Activated T-helper 17 cell treated with anti-CD3 and anti-CD28 coated beads, Interleukin-2, amount 50 U/mL, for 72 hours (primary cell): ENCODE data around the gene PPEF2. TPM values are rescaled to one million over a fixed set of nuclear protein-coding genes. Genes with fewer than 3 reads are reported as not detected.
"Not testable (repeated sequence)": the region's sequence is repeated elsewhere in the genome, so short reads cannot be mapped to it uniquely, and the experiment has no call there.

Experiments
- ATAC-seq: fragments of 150-1000 bp; cut with Tn5 transposase; replicated peaks from 2 replicates; pipeline ENCODE4 v1.10.0; 2021; ENCODE audit warnings: mild to moderate bottlenecking, moderate library complexity
- H3K27ac Mint-ChIP-seq: one replicate; pipeline ENCODE4 v1.8.0; 2022; ENCODE audit warnings: mixed read lengths
- H3K27me3 Mint-ChIP-seq: one replicate; pipeline ENCODE4 v1.8.0; 2022; ENCODE audit warnings: mixed read lengths
- H3K36me3 Mint-ChIP-seq: one replicate; pipeline ENCODE4 v1.8.0; 2022; ENCODE audit warnings: low read depth, mild to moderate bottlenecking, mixed read lengths
- H3K4me1 Mint-ChIP-seq: one replicate; pipeline ENCODE4 v1.8.0; 2022; ENCODE audit warnings: mixed read lengths
- H3K4me3 Mint-ChIP-seq: one replicate; pipeline ENCODE4 v1.8.0; 2022; ENCODE audit warnings: mild to moderate bottlenecking, mixed read lengths
- H3K9me3 Mint-ChIP-seq: one replicate; pipeline ENCODE4 v1.8.0; 2022; ENCODE audit warnings: mixed read lengths
- total RNA-seq, 2 donors: library from RNA; stranded (reverse); gene quantifications; one replicate each; pipeline ENCODE4 v1.2.3, GENCODE V29; 2022

PPEF2 gene
- total RNA-seq, result under 1 TPM in 1 of 2 donors, not detected in 1; 0.24 TPM

- no peaks in the 10 kb centered on the region for H3K27me3 Mint-ChIP-seq
- no peaks in the 10 kb centered on the region for H3K36me3 Mint-ChIP-seq
- H3K4me1 Mint-ChIP-seq, result no peaks in the 10 kb centered on the region
- H3K4me3 Mint-ChIP-seq, result no peak within 1 kb of the TSS
- no peak for ATAC-seq
- no peaks in the 10 kb centered on the region for H3K9me3 Mint-ChIP-seq
- no peak within 1 kb of the TSS for H3K27ac Mint-ChIP-seq
Observed at GRCh38 chr4:75902352-75902751, at the start of gene PPEF2. Gene PPEF2, minus strand, starts transcription at chr4:75902452. Its CDS starts 6,127 bp downstream, at chr4:75896325.

GRCh38 chr4:75950213-75950815, 48.1 kb upstream of the PPEF2 start:
- Mint-ChIP-seq H3K9me3 (no peaks in the 10 kb centered on the region), H3K27ac (peak overlapping the region; percentile 8), H3K4me3 (no peak overlapping the region), H3K27me3 (no peaks in the 10 kb centered on the region), H3K4me1 (no peaks in the 10 kb centered on the region), H3K36me3 (peaks cover 90% of the 10 kb centered on the region)
- ATAC-seq, result no peak

GRCh38 chr4:75948822-75949444, 46.7 kb upstream of the PPEF2 start:
- no peaks in the 10 kb centered on the region for H3K27me3 Mint-ChIP-seq
- no peak overlapping the region for H3K4me3 Mint-ChIP-seq
- H3K27ac Mint-ChIP-seq, result no peak overlapping the region
- H3K9me3 Mint-ChIP-seq, result no peaks in the 10 kb centered on the region
- ATAC-seq, result no peak
- H3K36me3 Mint-ChIP-seq, result peaks cover 77% of the 10 kb centered on the region
- H3K4me1 Mint-ChIP-seq, result no peaks in the 10 kb centered on the region

- peak within 1 kb of the TSS; percentile 89 for H3K27ac Mint-ChIP-seq
- peaks cover 6% of the 10 kb centered on the region for H3K4me1 Mint-ChIP-seq
- peak; percentile 87 for ATAC-seq
- H3K4me3 Mint-ChIP-seq, result peak within 1 kb of the TSS; percentile 90
- no peaks in the 10 kb centered on the region for H3K27me3 Mint-ChIP-seq
- peaks cover 36% of the 10 kb centered on the region for H3K36me3 Mint-ChIP-seq
- H3K9me3 Mint-ChIP-seq, result no peaks in the 10 kb centered on the region
Observed at GRCh38 chr4:75940692-75941253, 38.5 kb upstream of the PPEF2 start, which contains the start of gene NAAA. Gene NAAA, minus strand, starts transcription at chr4:75941013. Its CDS starts 64 bp downstream, at chr4:75940949.

GRCh38 chr4:75939890-75940691, 37.8 kb upstream of the PPEF2 start:
- peak; percentile 80 for ATAC-seq
- peaks cover 37% of the 10 kb centered on the region for H3K36me3 Mint-ChIP-seq
- H3K9me3 Mint-ChIP-seq, result no peaks in the 10 kb centered on the region
- peaks cover 6% of the 10 kb centered on the region for H3K4me1 Mint-ChIP-seq
- peak overlapping the region; percentile 90 for H3K4me3 Mint-ChIP-seq
- H3K27ac Mint-ChIP-seq, result peak overlapping the region; percentile 89
- no peaks in the 10 kb centered on the region for H3K27me3 Mint-ChIP-seq

- no peak overlapping the region for H3K27ac Mint-ChIP-seq
- H3K4me3 Mint-ChIP-seq, result no peak overlapping the region
- no peaks in the 10 kb centered on the region for H3K27me3 Mint-ChIP-seq
- H3K4me1 Mint-ChIP-seq, result peaks cover 6% of the 10 kb centered on the region
- peaks cover 64% of the 10 kb centered on the region for H3K36me3 Mint-ChIP-seq
- no peak for ATAC-seq
- H3K9me3 Mint-ChIP-seq, result no peaks in the 10 kb centered on the region
Observed at GRCh38 chr4:75935628-75936027, 33.4 kb upstream of the PPEF2 start.

GRCh38 chr4:75930152-75930551, 27.9 kb upstream of the PPEF2 start:
- Mint-ChIP-seq H3K9me3 (no peaks in the 10 kb centered on the region), H3K4me3 (no peak overlapping the region), H3K27ac (peak overlapping the region; percentile 2), H3K4me1 (no peaks in the 10 kb centered on the region), H3K27me3 (no peaks in the 10 kb centered on the region), H3K36me3 (peaks cover 78% of the 10 kb centered on the region)
- no peak for ATAC-seq

GRCh38 chr4:75924916-75925315, 22.7 kb upstream of the PPEF2 start:
- ATAC-seq, H3K4me3 Mint-ChIP-seq, H3K4me1 Mint-ChIP-seq, H3K27me3 Mint-ChIP-seq, H3K9me3 Mint-ChIP-seq, H3K27ac Mint-ChIP-seq: not testable (repeated sequence)
- H3K36me3 Mint-ChIP-seq, result peaks cover 89% of the 10 kb centered on the region

GRCh38 chr4:75924309-75924827, 22.1 kb upstream of the PPEF2 start:
- Mint-ChIP-seq H3K4me3 (no peak overlapping the region), H3K27me3 (no peaks in the 10 kb centered on the region), H3K9me3 (no peaks in the 10 kb centered on the region), H3K36me3 (peaks cover 89% of the 10 kb centered on the region), H3K4me1 (no peaks in the 10 kb centered on the region), H3K27ac (peak overlapping the region; percentile 21)
- peak; percentile 47 for ATAC-seq

- no peak for ATAC-seq
- Mint-ChIP-seq H3K9me3 (no peaks in the 10 kb centered on the region), H3K4me3 (no peak overlapping the region), H3K36me3 (peaks cover 90% of the 10 kb centered on the region), H3K27me3 (no peaks in the 10 kb centered on the region), H3K4me1 (no peaks in the 10 kb centered on the region), H3K27ac (no peak overlapping the region)
Observed at GRCh38 chr4:75922588-75922987, 20.3 kb upstream of the PPEF2 start.

GRCh38 chr4:75921910-75922309, 19.7 kb upstream of the PPEF2 start:
- Mint-ChIP-seq H3K4me1 (no peaks in the 10 kb centered on the region), H3K36me3 (peaks cover 90% of the 10 kb centered on the region), H3K9me3 (no peaks in the 10 kb centered on the region), H3K4me3 (no peak overlapping the region), H3K27me3 (no peaks in the 10 kb centered on the region), H3K27ac (peak overlapping the region; percentile 6)
- ATAC-seq, result no peak

- Mint-ChIP-seq H3K36me3 (peaks cover 91% of the 10 kb centered on the region), H3K27ac (no peak overlapping the region), H3K27me3 (no peaks in the 10 kb centered on the region), H3K4me3 (no peak overlapping the region), H3K9me3 (no peaks in the 10 kb centered on the region), H3K4me1 (no peaks in the 10 kb centered on the region)
- ATAC-seq, result no peak
Observed at GRCh38 chr4:75920327-75920726, 18.1 kb upstream of the PPEF2 start.

- Mint-ChIP-seq H3K4me3 (no peak overlapping the region), H3K9me3 (no peaks in the 10 kb centered on the region), H3K36me3 (peaks cover 91% of the 10 kb centered on the region), H3K27me3 (no peaks in the 10 kb centered on the region), H3K4me1 (no peaks in the 10 kb centered on the region), H3K27ac (no peak overlapping the region)
- no peak for ATAC-seq
Observed at GRCh38 chr4:75919920-75920319, 17.7 kb upstream of the PPEF2 start.

GRCh38 chr4:75916091-75916661, 13.9 kb upstream of the PPEF2 start:
- H3K27ac Mint-ChIP-seq, result peak overlapping the region; percentile 41
- H3K9me3 Mint-ChIP-seq, result no peaks in the 10 kb centered on the region
- peaks cover 92% of the 10 kb centered on the region for H3K36me3 Mint-ChIP-seq
- no peaks in the 10 kb centered on the region for H3K27me3 Mint-ChIP-seq
- peak; percentile 60 for ATAC-seq
- no peak overlapping the region for H3K4me3 Mint-ChIP-seq
- H3K4me1 Mint-ChIP-seq, result no peaks in the 10 kb centered on the region
